IMR-90 (cell line): Measurements from ENCODE around the gene NCAPD3.

ENCODE experiments used
- CEBPB ChIP-seq: IDR thresholded peaks from 2 replicates; pipeline ENCODE4 v1.6.1; 2012; ENCODE audit warnings: low read depth, low read length, improper control_type of control experiment
- CHD1 ChIP-seq: IDR thresholded peaks from 2 replicates; pipeline ENCODE4 v1.6.1; 2012; ENCODE audit warnings: low read depth, low read length, improper control_type of control experiment
- CTCF ChIP-seq: conservative IDR thresholded peaks from 2 replicates; pipeline ENCODE4 v1.5.1; 2012; ENCODE audit warnings: mild to moderate bottlenecking, low read depth, low read length, improper control_type of control experiment
- MAZ ChIP-seq: IDR thresholded peaks from 2 replicates; pipeline ENCODE4 v1.6.1; 2012; ENCODE audit warnings: low read depth, mild to moderate bottlenecking, low read length, improper control_type of control experiment, moderate library complexity, borderline replicate concordance
- MXI1 ChIP-seq: IDR thresholded peaks from 2 replicates; pipeline ENCODE4 v1.6.1; 2012; ENCODE audit warnings: low read depth, mild to moderate bottlenecking, low read length, moderate library complexity, borderline replicate concordance
- POLR2A ChIP-seq: IDR thresholded peaks from 2 replicates; pipeline ENCODE4 v1.6.1; 2012; ENCODE audit warnings: mild to moderate bottlenecking, low read depth, low read length
- RAD21 ChIP-seq: IDR thresholded peaks from 2 replicates; pipeline ENCODE4 v1.6.1; 2012; ENCODE audit warnings: low read length, improper control_type of control experiment
- RFX5 ChIP-seq: IDR thresholded peaks from 2 replicates; pipeline ENCODE4 v1.8.0; 2012; ENCODE audit warnings: low read depth, mild to moderate bottlenecking, low read length, moderate library complexity
- SMC3 ChIP-seq: fragments of 150-350 bp; IDR thresholded peaks from 2 replicates; pipeline ENCODE4 v1.6.1; 2016; ENCODE audit warnings: low read depth, mild to moderate bottlenecking, antibody characterized with exemption, low read length, moderate library complexity
- USF2 ChIP-seq: fragments of 150-350 bp; IDR thresholded peaks from 2 replicates; pipeline ENCODE4 v1.6.1; 2017; ENCODE audit warnings: mild to moderate bottlenecking, antibody characterized with exemption, low read length, low read depth
- TF ChIP-seq, protein P1 (sequence below): fragments of 150-350 bp; IDR thresholded peaks from 2 replicates; pipeline ENCODE4 v1.6.1; 2016; ENCODE audit warnings: low read depth, mild to moderate bottlenecking, low read length, moderate library complexity, borderline replicate concordance

DNA sequence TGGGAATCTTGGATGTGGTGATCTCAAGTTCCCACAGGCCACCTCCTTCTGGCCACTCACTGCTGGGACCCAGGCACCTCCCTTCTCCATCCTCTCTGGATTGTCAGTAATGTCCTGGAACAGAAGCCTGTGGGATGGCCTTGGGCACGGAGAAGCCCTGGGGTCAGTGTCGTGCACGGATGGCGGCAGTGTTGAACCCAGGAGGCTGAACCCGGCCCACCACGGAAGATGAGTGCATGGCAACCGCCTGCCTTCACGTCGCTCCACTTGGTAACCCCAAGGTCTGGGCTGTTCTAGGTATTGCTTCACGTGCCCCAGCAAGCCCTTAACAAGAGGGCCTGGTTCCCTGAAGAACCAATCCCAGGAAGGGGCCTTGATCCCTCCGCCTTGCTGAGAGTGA is 22.3 kb upstream of the NCAPD3 start:
- no peak for TF ChIP-seq CTCF
- TF ChIP-seq POLR2A, result no peak
- TF ChIP-seq, protein P1, sequence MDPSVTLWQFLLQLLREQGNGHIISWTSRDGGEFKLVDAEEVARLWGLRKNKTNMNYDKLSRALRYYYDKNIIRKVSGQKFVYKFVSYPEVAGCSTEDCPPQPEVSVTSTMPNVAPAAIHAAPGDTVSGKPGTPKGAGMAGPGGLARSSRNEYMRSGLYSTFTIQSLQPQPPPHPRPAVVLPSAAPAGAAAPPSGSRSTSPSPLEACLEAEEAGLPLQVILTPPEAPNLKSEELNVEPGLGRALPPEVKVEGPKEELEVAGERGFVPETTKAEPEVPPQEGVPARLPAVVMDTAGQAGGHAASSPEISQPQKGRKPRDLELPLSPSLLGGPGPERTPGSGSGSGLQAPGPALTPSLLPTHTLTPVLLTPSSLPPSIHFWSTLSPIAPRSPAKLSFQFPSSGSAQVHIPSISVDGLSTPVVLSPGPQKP, result no peak
- TF ChIP-seq RFX5, result no peak
- no peak for TF ChIP-seq RAD21
- no peak for TF ChIP-seq MXI1
- TF ChIP-seq CHD1, result no peak
- TF ChIP-seq SMC3, result no peak
- no peak for TF ChIP-seq MAZ
- no peak for TF ChIP-seq USF2
- TF ChIP-seq CEBPB, result no peak
